T-cell (primary cell): ENCODE data around the gene RADIL. TPM values are rescaled to one million over a fixed set of nuclear protein-coding genes. Genes with fewer than 3 reads are reported as not detected.
"Not testable (repeated sequence)": the region's sequence is repeated elsewhere in the genome, so short reads cannot be mapped to it uniquely, and the experiment has no call there.

ENCODE experiments used
- ATAC-seq, 4 experiments: fragments of 200-7000 bp in 3 of 4; fragments of 150-1000 bp in 1 of 4; cut with Tn5 transposase; replicated peaks in 1 of 4; 1 replicate in 3 of 4; 2 replicates in 1 of 4; pipeline ENCODE4 v1.10.0; 2021; ENCODE audit warnings: moderate library complexity in 3 of 4, mild to moderate bottlenecking in 2 of 4, moderate number of reproducible peaks in 1 of 4
- CTCF ChIA-PET, 2 donors: fragments of 300-600 bp; sonication (Branson Sonifier 250); formaldehyde crosslinking; loops; one replicate each; lab custom pipeline; 2022; ENCODE audit warnings: antibody characterized with exemption in 2 of 2; lab: Charles Lee
- POLR2A ChIA-PET, 2 donors: fragments of 300-600 bp; sonication (Branson Sonifier 250); formaldehyde crosslinking; loops; one replicate each; lab custom pipeline; 2022; ENCODE audit warnings: antibody characterized with exemption in 2 of 2; lab: Charles Lee
- DNase-seq, 35 experiments: peaks; one replicate each; pipeline versions ENCODE4 v3.0.0 to v3.0.0-alpha.2; 2013 to 2023
- H3K27ac ChIP-seq: one replicate; pipeline ENCODE4 v1.5.1; 2013; ENCODE audit warnings: low read length
- H3K27me3 ChIP-seq, 2 experiments: replicated peaks in 1 of 2; 1 replicate in 1 of 2; 2 replicates in 1 of 2; pipeline versions ENCODE4 v1.6.1 to v1.7.0; 2013; ENCODE audit warnings: low read length in 1 of 2, mixed read lengths in 1 of 2; ENCODE audit not compliant: control insufficient read depth in 2 of 2, insufficient read depth in 2 of 2; ENCODE audit errors: extremely low read depth in 1 of 2
- H3K36me3 ChIP-seq, 2 donors: 1 replicate in 1 of 2; 2 replicates in 1 of 2; pipeline versions ENCODE4 v1.6.1 to v1.7.0; 2013; ENCODE audit warnings: low read length in 1 of 2; ENCODE audit not compliant: control insufficient read depth in 2 of 2, insufficient read depth in 1 of 2; ENCODE audit errors: extremely low read depth in 1 of 2
- H3K4me1 ChIP-seq, 2 experiments: 1 replicate in 1 of 2; 2 replicates in 1 of 2; pipeline versions ENCODE4 v1.6.1 to v1.7.0; 2013; ENCODE audit warnings: low read length in 2 of 2, mixed read lengths in 1 of 2; ENCODE audit not compliant: insufficient read depth in 2 of 2, control insufficient read depth in 1 of 2; ENCODE audit errors: extremely low read depth in 1 of 2
- H3K4me3 ChIP-seq, 2 donors: 1 replicate in 1 of 2; 2 replicates in 1 of 2; pipeline versions ENCODE4 v1.5.1 to v1.7.0; 2013; ENCODE audit warnings: mild to moderate bottlenecking in 2 of 2, low read length in 1 of 2, moderate library complexity in 1 of 2; ENCODE audit not compliant: control insufficient read depth in 1 of 2; ENCODE audit errors: extremely low read depth in 1 of 2
- H3K9me3 ChIP-seq: 2 replicates; pipeline ENCODE4 v1.7.0; 2013
- H3K27ac Mint-ChIP-seq, 2 donors: one replicate each; pipeline ENCODE4 v1.8.0; 2020 to 2021; ENCODE audit warnings: mild to moderate bottlenecking in 2 of 2, mixed read lengths in 2 of 2
- H3K27me3 Mint-ChIP-seq, 2 donors: one replicate each; pipeline ENCODE4 v1.8.0; 2021 to 2022; ENCODE audit warnings: mixed read lengths in 2 of 2
- H3K36me3 Mint-ChIP-seq: one replicate; pipeline ENCODE4 v1.8.0; 2021; ENCODE audit warnings: mixed read lengths
- H3K4me1 Mint-ChIP-seq, 3 donors: one replicate each; pipeline ENCODE4 v1.8.0; 2020 to 2022; ENCODE audit warnings: mixed read lengths in 3 of 3, mild to moderate bottlenecking in 1 of 3
- H3K4me3 Mint-ChIP-seq, 3 donors: one replicate each; pipeline ENCODE4 v1.8.0; 2020 to 2022; ENCODE audit warnings: mild to moderate bottlenecking in 3 of 3, mixed read lengths in 3 of 3, moderate library complexity in 3 of 3
- H3K9me3 Mint-ChIP-seq, 3 donors: one replicate each; pipeline ENCODE4 v1.8.0; 2020 to 2022; ENCODE audit warnings: mixed read lengths in 3 of 3
- WGBS: methylation state at CpG from one replicate; pipeline ENCODE4 v1.1.5; 2013; ENCODE audit warnings: missing lambda C conversion rate; ENCODE audit not compliant: insufficient coverage; 5-methylcytosine and 5-hydroxymethylcytosine counted together
- total RNA-seq, 35 experiments: library from RNA in 6 of 35; stranded (reverse) in 6 of 35; fragments of 120-200 nt in 1 of 35; gene quantifications; one replicate each; pipeline versions ENCODE4 v1.2.1 to v1.2.4 and lab custom pipeline; 2013 to 2026

Gene RADIL
- total RNA-seq, 5 donors from 2014 or later (not counting 1 experiment from before 2014, with no cell fraction given) = 0.20 to 0.30 TPM; not detected in 3

DNA sequence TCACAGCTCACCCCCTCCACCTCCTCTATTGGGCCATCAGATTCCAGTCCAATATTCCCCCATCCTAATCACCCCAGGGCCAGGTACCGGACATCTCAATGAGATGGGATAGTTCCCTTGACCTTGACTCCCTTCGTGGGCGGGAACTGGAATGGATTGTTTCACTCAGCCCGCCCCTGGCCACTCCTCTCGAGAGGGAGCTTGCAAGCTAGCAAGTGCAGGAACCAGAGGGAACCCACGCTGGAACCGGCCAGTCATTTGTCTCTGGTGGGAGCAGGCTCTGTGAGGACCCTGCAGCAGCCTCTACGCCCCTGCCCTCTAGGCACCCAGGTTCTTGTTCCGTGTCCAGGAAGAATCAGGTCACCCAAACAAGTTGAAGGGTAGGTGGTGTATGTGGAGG lies 11.0 kb upstream of the RADIL start:
- H3K9me3 Mint-ChIP-seq = peaks cover 0 to 7% (median 4%) of the 10 kb centered on the region in 3 donors
- no peaks in the 10 kb centered on the region for H3K36me3 Mint-ChIP-seq
- ATAC-seq = no peak
- H3K9me3 ChIP-seq = no peaks in the 10 kb centered on the region
- peaks cover 0 to 16% of the 10 kb centered on the region in 2 experiments for H3K27me3 ChIP-seq
- no peaks in the 10 kb centered on the region for H3K4me1 ChIP-seq
- peaks cover 0 to 9% of the 10 kb centered on the region in 2 donors for H3K27me3 Mint-ChIP-seq
- H3K4me1 Mint-ChIP-seq = no peaks in the 10 kb centered on the region
- no peak for DNase-seq
- 85% methylated on average over 9 of the region's 9 CpGs for whole genome bisulfite sequencing
- no peaks in the 10 kb centered on the region for H3K36me3 ChIP-seq
- H3K4me3 Mint-ChIP-seq = no peak overlapping the region
- CTCF ChIA-PET = no interaction called here
- H3K27ac ChIP-seq = no peak overlapping the region
- POLR2A ChIA-PET = no interaction called here
- no peak overlapping the region for H3K4me3 ChIP-seq
- no peak overlapping the region for H3K27ac Mint-ChIP-seq

DNA sequence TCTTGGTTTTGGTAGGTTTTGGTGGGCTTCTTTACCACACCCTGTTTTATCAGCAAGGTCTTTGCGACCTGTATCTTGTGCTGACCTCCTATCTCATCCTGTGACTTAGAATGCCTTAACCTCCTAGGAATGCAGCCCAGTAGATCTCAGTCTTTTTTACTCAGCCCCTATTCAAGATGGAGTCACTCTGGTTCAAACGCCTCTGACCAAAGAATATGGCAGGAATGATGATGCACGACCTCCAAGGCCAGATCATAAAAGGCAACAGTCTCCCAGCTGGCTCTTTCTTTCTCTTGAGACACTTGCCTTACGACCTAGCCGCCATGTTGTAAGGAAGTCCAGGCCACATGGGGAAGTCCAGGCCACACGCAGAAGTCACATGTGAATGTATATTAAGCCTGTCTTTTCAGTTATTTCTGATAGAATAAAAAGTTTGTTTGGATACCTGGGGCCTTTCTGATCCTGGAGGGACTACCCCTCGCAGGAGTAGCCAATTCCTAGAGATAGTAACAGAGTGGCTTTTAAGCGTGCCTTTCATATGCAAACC lies 10.5 kb upstream of the RADIL start:
- no peak for ATAC-seq
- H3K4me3 ChIP-seq = no peak overlapping the region
- Mint-ChIP-seq H3K36me3 (no peaks in the 10 kb centered on the region), H3K27me3 (peaks cover 3 to 9% of the 10 kb centered on the region in 2 donors), H3K9me3 (peaks cover 0 to 7% (median 4%) of the 10 kb centered on the region in 3 donors), H3K4me1 (no peaks in the 10 kb centered on the region), H3K27ac (no peak overlapping the region), H3K4me3 (no peak overlapping the region)
- no peak overlapping the region for H3K27ac ChIP-seq
- H3K4me1 ChIP-seq = no peaks in the 10 kb centered on the region
- DNase-seq = no peak
- 73% methylated on average over 4 of the region's 8 CpGs for WGBS
- no peaks in the 10 kb centered on the region for H3K36me3 ChIP-seq
- peaks cover 0 to 17% of the 10 kb centered on the region in 2 experiments for H3K27me3 ChIP-seq
- POLR2A ChIA-PET = no interaction called here
- H3K9me3 ChIP-seq = no peaks in the 10 kb centered on the region
- CTCF ChIA-PET = no interaction called here

DNA sequence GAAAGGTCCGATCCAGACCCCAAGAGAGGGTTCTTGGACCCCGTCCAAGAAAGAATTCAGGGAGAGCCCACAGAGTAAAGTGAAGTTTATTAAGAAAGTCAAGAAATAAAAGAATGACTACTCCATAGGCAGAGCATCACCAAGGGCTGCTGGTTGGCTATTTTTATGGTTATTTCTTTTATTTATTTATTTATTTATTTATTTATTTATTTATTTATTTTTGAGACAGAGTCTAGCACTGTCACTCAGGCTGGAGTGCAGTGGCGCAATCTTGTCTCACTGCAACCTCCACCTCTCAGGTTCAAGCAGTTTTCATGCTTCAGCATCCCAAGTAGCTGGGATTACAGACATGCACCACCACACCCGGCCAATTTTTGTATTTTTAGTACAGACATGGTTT lies 9.7 kb upstream of the RADIL start:
- H3K4me1 ChIP-seq, H3K4me3 Mint-ChIP-seq, ATAC-seq, H3K4me3 ChIP-seq, H3K9me3 Mint-ChIP-seq, H3K4me1 Mint-ChIP-seq, H3K27me3 Mint-ChIP-seq, POLR2A ChIA-PET, H3K27ac Mint-ChIP-seq, H3K36me3 Mint-ChIP-seq, H3K27ac ChIP-seq, DNase-seq, H3K9me3 ChIP-seq, H3K36me3 ChIP-seq, CTCF ChIA-PET: not testable (repeated sequence)
- WGBS = 100% methylated on average over 1 of the region's 4 CpGs
- H3K27me3 ChIP-seq = peaks cover 0 to 23% of the 10 kb centered on the region in 2 experiments

GRCh38 chr7:4891522-4891921 lies 8.0 kb upstream of the RADIL start:
- CTCF ChIA-PET, DNase-seq, H3K27ac ChIP-seq, H3K4me3 ChIP-seq, H3K9me3 Mint-ChIP-seq, H3K27ac Mint-ChIP-seq, ATAC-seq, H3K4me1 ChIP-seq, H3K9me3 ChIP-seq, H3K4me1 Mint-ChIP-seq, POLR2A ChIA-PET, H3K36me3 Mint-ChIP-seq, H3K36me3 ChIP-seq, H3K4me3 Mint-ChIP-seq: not testable (repeated sequence)
- 75% methylated on average over 2 of the region's 2 CpGs for WGBS
- H3K27me3 ChIP-seq = peaks cover 0 to 29% of the 10 kb centered on the region in 2 experiments
- H3K27me3 Mint-ChIP-seq = peaks cover 8 to 12% of the 10 kb centered on the region in 2 donors

DNA sequence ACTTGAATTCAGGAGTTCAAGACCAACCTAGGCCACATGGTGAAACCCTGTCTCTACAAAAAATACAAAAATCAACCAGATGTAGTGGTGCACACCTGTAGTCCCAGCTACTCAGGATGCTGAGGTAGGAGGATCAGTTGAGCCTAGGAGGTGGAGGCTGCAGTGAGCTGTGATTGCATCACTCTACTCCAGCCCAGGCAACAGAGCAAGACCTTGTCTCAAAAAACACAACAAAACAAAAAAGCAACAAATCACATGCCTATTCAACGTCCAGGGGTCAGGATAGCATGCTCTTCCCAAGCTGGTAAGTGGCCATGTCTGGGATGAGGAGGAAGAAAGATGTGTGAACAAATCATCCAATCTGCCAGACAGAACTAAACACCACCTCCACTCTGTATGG lies 6.2 kb upstream of the RADIL start:
- WGBS = no CpG with 5 or more reads among the region's 1 CpG

DNA sequence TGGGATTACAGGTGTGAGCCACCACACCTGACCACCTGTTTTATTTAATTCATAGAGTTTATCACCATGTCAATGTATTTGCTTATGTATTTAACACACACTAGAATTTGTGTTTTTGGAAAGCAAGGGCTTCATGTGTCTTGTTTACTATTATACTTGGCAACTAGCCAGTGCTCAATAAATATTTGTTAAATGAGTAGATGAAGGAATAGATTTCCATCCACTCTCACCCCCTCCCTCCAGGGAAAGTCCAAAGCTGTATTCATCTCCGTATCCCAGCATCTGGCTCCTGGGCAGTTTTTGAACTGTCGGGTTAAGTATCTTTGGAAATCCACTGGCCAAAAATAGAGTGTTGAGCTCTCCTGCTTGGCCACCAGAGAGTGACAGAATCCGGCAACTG lies 4.6 kb upstream of the RADIL start:
- Histone ChIP-seq H3K4me1 (peaks cover 0 to 4% of the 10 kb centered on the region in 2 experiments), H3K4me3 (no peak overlapping the region), H3K27me3 (peaks cover 5 to 31% of the 10 kb centered on the region in 2 experiments), H3K27ac (no peak overlapping the region), H3K36me3 (no peaks in the 10 kb centered on the region), H3K9me3 (no peaks in the 10 kb centered on the region)
- DNase-seq (no peak), ATAC-seq (no peak)
- H3K9me3 Mint-ChIP-seq = no peaks in the 10 kb centered on the region
- no peak overlapping the region for H3K4me3 Mint-ChIP-seq
- peaks cover 8 to 23% of the 10 kb centered on the region in 2 donors for H3K27me3 Mint-ChIP-seq
- POLR2A ChIA-PET = no interaction called here
- no peak overlapping the region for H3K27ac Mint-ChIP-seq
- CTCF ChIA-PET = no interaction called here
- H3K4me1 Mint-ChIP-seq = peaks cover 0 to 5% (median 0%) of the 10 kb centered on the region in 3 donors
- 83% methylated on average over 3 of the region's 3 CpGs for WGBS
- H3K36me3 Mint-ChIP-seq = no peaks in the 10 kb centered on the region

More for the DNA sequence above, 6.2 kb upstream of the RADIL start:
- Mint-ChIP-seq H3K36me3 (no peaks in the 10 kb centered on the region), H3K9me3 (peaks cover 0 to 7% (median 4%) of the 10 kb centered on the region in 3 donors), H3K4me3 (no peak overlapping the region), H3K4me1 (no peaks in the 10 kb centered on the region), H3K27me3 (peaks cover 8 to 15% of the 10 kb centered on the region in 2 donors), H3K27ac (no peak overlapping the region)
- no peak for DNase-seq
- ChIA-PET CTCF (no interaction called here), POLR2A (no interaction called here)
- Histone ChIP-seq H3K9me3 (no peaks in the 10 kb centered on the region), H3K27me3 (peaks cover 0 to 27% of the 10 kb centered on the region in 2 experiments), H3K27ac (no peak overlapping the region), H3K4me1 (no peaks in the 10 kb centered on the region), H3K36me3 (no peaks in the 10 kb centered on the region), H3K4me3 (no peak overlapping the region)
- no peak for ATAC-seq
